HT-29 (cell line): ENCODE measurements around the gene FUOM. TPM values are rescaled to one million over a fixed set of nuclear protein-coding genes. Genes with fewer than 3 reads are reported as not detected.
A peak's percentile ranks its signal among the peaks of the same experiment; 100 is the strongest.

ENCODE experiments used
- DNase-seq: peaks from one replicate; pipeline ENCODE4 v3.0.0-alpha.2; 2015; ENCODE audit warnings: low spot score
- small RNA-seq: library from RNA; depleted of rRNA; stranded (forward); fragments of <200 nt; gene quantifications from one replicate; pipeline ENCODE3, GENCODE V24; 2014
- total RNA-seq: library from RNA; depleted of rRNA; stranded (reverse); fragments of >200 nt; shearing (Covaris generic); gene quantifications from 2 replicates; pipeline ENCODE4 v1.2.3, GENCODE V29; 2014; rRNA removed

Gene FUOM
- total RNA-seq, 1 experiment from 2014 or later, result 59.7 TPM

DNA sequence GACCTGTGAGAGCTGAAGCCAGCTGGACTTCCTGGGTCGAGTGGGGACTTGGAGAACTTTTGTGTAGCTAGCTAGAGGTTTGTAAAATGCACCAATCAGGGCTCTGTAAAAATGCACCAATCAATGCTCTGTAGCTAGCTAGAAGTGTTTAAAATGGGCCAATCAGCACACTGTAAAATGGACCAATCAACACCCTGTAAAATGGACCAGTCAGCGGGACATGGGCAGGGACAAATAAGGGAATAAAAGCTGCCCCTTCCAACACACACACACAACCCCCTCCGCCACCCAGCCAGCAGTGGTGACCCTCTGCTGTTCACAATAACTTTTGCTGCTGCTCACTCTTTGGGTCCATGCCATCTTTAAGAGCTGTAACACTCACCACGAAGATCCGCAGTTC is 42.0 kb downstream of the FUOM start:
- peak; percentile 28 for DNase-seq

GRCh38 chr10:133314911-133315310 is 42.9 kb downstream of the FUOM start:
- no peak for DNase-seq

GRCh38 chr10:133313192-133313591 is 44.6 kb downstream of the FUOM start:
- no peak for DNase-seq

DNA sequence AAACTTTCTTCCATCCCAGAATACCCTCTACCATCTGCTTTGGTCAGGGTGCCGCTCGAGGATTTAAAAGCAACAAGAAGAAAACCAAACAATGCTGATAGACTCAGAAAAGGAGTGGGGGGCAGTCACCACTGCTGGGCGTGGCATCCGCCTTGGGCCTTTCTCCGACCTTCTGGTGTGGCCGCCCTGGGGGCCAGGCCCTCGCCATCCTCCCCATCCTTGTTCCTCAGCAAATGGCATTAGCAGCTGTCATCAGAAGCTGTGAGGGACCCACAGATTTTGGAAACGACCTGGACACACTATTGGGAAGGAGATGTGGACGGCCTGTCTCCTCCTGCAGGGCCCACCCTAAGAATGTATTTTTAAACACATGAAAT is 45.1 kb downstream of the FUOM start:
- DNase-seq, result no peak

GRCh38 chr10:133312016-133312768 is 45.6 kb downstream of the FUOM start:
- no peak for DNase-seq

DNA sequence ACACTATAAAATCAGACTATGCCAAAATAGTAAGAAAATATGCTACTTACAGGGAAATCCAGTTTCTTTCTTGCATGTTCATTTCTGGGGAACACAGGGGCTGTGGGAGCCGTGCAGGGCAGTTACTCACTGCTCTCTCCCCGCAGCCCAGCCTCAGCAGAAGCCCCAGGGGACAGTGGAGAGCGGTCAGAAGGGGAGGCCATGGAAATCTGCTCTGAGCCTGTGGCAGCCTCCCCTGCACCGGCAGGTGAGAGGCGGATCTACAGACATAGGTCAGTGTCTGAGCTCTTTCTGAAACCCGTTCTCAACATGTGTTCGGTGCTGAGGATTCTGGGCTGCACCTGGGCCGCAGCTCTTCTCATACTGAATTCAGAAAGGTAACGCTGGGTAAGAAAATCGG is 46.2 kb downstream of the FUOM start:
- DNase-seq, result no peak

DNA sequence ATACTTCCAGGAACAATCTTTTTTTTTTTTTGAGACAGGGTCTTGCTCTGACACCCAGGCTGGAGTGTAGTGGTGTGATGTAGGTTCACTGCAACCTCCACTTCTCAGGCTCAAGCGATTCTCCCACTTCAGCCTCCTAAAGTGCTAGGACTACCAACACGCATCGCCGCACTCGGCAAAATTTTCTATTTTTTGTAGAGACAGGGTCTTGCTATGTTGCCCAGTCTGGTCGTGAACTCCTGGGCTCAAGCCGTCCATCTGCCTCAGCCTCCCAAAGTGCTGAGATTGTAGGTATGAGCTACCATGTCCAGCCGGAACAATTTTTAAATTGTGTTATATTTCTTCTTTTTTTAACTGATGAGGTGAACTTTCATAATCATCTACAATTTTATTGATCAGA is 47.0 kb downstream of the FUOM start:
- no peak for DNase-seq

DNA sequence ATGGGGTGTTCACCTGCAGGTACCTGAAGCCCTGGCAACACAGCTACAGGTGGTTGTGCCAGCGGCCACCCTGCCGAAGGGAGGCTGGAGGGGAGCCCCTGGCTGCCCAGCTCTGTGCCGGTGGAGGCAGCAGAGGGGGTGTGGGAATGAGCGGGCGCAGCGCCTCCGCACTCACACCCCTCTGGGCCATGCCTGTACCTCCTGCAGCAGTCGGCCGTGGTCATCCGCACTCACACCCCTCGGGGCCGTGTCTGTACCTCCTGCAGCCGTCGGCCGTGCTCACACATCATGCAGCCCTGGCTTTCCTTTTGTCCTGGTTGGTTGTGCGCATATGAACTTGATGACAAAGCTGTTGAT is 47.4 kb downstream of the FUOM start:
- no peak for DNase-seq

- DNase-seq, result peak; percentile 69
Observed at GRCh38 chr10:133309720-133310398, 48.0 kb downstream of the FUOM start.

GRCh38 chr10:133309100-133309719 is 48.6 kb downstream of the FUOM start:
- peak; percentile 96 for DNase-seq

GRCh38 chr10:133308421-133309099 is 49.3 kb downstream of the FUOM start, which contains the start of the genes TUBGCP2 and ZNF511:
Gene TUBGCP2, minus strand, starts transcription at chr10:133308872. Its CDS starts 5,931 bp downstream, at chr10:133302941.
Gene ZNF511, plus strand, starts transcription at chr10:133308914. Its CDS starts 30 bp downstream, at chr10:133308944.
- peak; percentile 79 for DNase-seq

DNA sequence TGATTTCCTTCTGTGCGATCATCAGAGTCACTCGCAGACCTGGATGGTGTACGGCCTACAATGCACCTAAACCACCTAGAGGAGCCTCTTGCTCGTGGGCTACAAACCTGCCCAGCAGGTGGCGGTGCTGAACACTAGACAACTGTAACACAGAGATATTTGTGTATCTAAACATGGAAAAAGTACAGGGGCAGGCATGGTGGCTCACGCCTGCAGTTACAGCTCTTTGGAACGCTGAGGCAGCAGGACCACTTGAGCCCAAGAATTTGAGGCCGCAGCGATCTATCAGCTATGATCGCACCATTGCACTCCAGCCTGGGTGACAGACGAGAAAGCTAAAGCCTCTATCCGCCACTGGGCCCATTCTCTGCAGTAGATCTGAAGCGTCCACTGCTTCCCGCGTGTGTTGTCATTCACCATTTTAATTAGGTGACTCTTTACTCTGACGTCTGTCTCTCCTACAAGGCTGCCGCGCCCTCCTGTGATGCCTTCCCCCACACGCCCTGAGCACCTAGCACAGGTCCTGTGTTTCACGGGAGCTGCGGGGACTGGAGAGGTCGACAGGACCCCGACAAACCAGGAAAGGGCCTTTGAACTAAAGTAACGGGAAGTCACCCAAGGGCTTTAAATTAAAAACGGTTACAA is 49.9 kb downstream of the FUOM start:
- peak; percentile 96 for DNase-seq

- DNase-seq, result no peak
Observed at GRCh38 chr10:133306941-133307379, 50.9 kb downstream of the FUOM start.

- no peak for DNase-seq
Observed at GRCh38 chr10:133306097-133306476, 51.7 kb downstream of the FUOM start.

Small RNAs within 50 kb of the gene (small RNA-seq; reads per million reads assigned to genes)
- not detected for gene AL360181.4
- gene BANF1P2, result not detected
- gene MIR3944, result not detected

Other genes with a start within 250 kb of the FUOM start
- 0.08 TPM in 1 of 2 replicates, not detected in the other for gene KNDC1, start 197.8 kb downstream of the FUOM start, total RNA-seq
- not detected in 2 replicates for gene UTF1, start 127.8 kb downstream of the FUOM start, total RNA-seq
- not detected in 2 replicates for gene VENTX, start 120.2 kb downstream of the FUOM start, total RNA-seq
- 73.5 and 78.5 TPM in 2 replicates for gene ADAM8, start 81.2 kb downstream of the FUOM start, total RNA-seq
- gene TUBGCP2, start 49.1 kb downstream of the FUOM start, total RNA-seq, result 87.7 and 88.4 TPM in 2 replicates
- 80.3 and 102 TPM in 2 replicates for gene ZNF511, start 49.1 kb downstream of the FUOM start, total RNA-seq
- gene CALY, start 21.1 kb downstream of the FUOM start, total RNA-seq, result not detected in 2 replicates
- 25.0 and 36.5 TPM in 2 replicates for gene PRAP1, start 10.6 kb downstream of the FUOM start, total RNA-seq
- gene ECHS1, start 15.3 kb upstream of the FUOM start, total RNA-seq, result 160 and 179 TPM in 2 replicates
- 4.7 and 5.6 TPM in 2 replicates for gene PAOX, start 21.2 kb upstream of the FUOM start, total RNA-seq
- gene MTG1, start 36.1 kb upstream of the FUOM start, total RNA-seq, result 44.3 and 56.9 TPM in 2 replicates
- not detected in 2 replicates for gene SPRN, start 66.6 kb upstream of the FUOM start, total RNA-seq
- 0.68 and 2.2 TPM in 2 replicates for gene SCART1, start 95.9 kb upstream of the FUOM start, total RNA-seq
- gene CYP2E1, start 169.3 kb upstream of the FUOM start, total RNA-seq, result not detected in 2 replicates
- not detected in 2 replicates for gene SYCE1, start 207.6 kb upstream of the FUOM start, total RNA-seq